NCI-H774 (cell line): ENCODE results near the gene SH3RF3.
"Not testable (repeated sequence)": the region's sequence is repeated elsewhere in the genome, so short reads cannot be mapped to it uniquely, and the experiment has no call there.

Experiments
- DNase-seq: peaks from one replicate; lab custom pipeline; 2025; lab: John Stamatoyannopoulos, UW

The SH3RF3 gene

GRCh38 chr2:109128616-109129355 lies at the start of gene SH3RF3:
TSS of gene SH3RF3 (plus strand) at chr2:109129205.
- DNase-seq = no peak

GRCh38 chr2:109079590-109079989 lies 49.4 kb upstream of the SH3RF3 start:
- DNase-seq = no peak

- DNase-seq = no peak
These were observed 48.9 kb upstream of the SH3RF3 start for GRCh38 chr2:109080109-109080508.

GRCh38 chr2:109080757-109081156 lies 48.2 kb upstream of the SH3RF3 start:
- no peak for DNase-seq

GRCh38 chr2:109081374-109081773 lies 47.6 kb upstream of the SH3RF3 start:
- no peak for DNase-seq

- DNase-seq = no peak
These were observed 45.2 kb upstream of the SH3RF3 start for GRCh38 chr2:109083771-109084170.

- no peak for DNase-seq
These were observed 44.7 kb upstream of the SH3RF3 start for GRCh38 chr2:109084341-109084740.

- no peak for DNase-seq
These were observed 42.9 kb upstream of the SH3RF3 start for GRCh38 chr2:109085912-109086742.

GRCh38 chr2:109086743-109087020 lies 42.3 kb upstream of the SH3RF3 start:
- DNase-seq = no peak

- no peak for DNase-seq
These were observed 41.8 kb upstream of the SH3RF3 start for GRCh38 chr2:109087055-109087663.

GRCh38 chr2:109089602-109090300 lies 39.3 kb upstream of the SH3RF3 start:
- no peak for DNase-seq

- DNase-seq = no peak
These were observed 37.5 kb upstream of the SH3RF3 start for GRCh38 chr2:109091526-109091925.

GRCh38 chr2:109094144-109094543 lies 34.9 kb upstream of the SH3RF3 start:
- DNase-seq = no peak

- DNase-seq = no peak
These were observed 30.6 kb upstream of the SH3RF3 start for GRCh38 chr2:109098251-109098920.

GRCh38 chr2:109098921-109099273 lies 30.1 kb upstream of the SH3RF3 start:
- DNase-seq = no peak

GRCh38 chr2:109102588-109103233 lies 26.3 kb upstream of the SH3RF3 start:
- no peak for DNase-seq

GRCh38 chr2:109105113-109105512 lies 23.9 kb upstream of the SH3RF3 start:
- DNase-seq = no peak

- no peak for DNase-seq
These were observed 20.3 kb upstream of the SH3RF3 start for GRCh38 chr2:109108740-109109139.

- DNase-seq = no peak
These were observed 19.7 kb upstream of the SH3RF3 start for GRCh38 chr2:109109342-109109741.

GRCh38 chr2:109110170-109110569 lies 18.8 kb upstream of the SH3RF3 start:
- no peak for DNase-seq

GRCh38 chr2:109117181-109117580 lies 11.8 kb upstream of the SH3RF3 start:
- DNase-seq = not testable (repeated sequence)

- no peak for DNase-seq
These were observed 11.2 kb upstream of the SH3RF3 start for GRCh38 chr2:109117780-109118179.
